H1 (cell line): ENCODE measurements around the gene ENTPD5. TPM values are rescaled to one million over a fixed set of nuclear protein-coding genes. Genes with fewer than 3 reads are reported as not detected.

ENCODE experiments used
- CTCF ChIA-PET: fragments of 300-600 bp; sonication (Branson Sonifier 250); formaldehyde crosslinking; loops from one replicate; lab custom pipeline; 2021; ENCODE audit not compliant: partially characterized antibody; lab: Charles Lee
- POLR2A ChIA-PET: fragments of 300-600 bp; sonication (Branson Sonifier 250); formaldehyde crosslinking; loops from one replicate; lab custom pipeline; 2021; ENCODE audit warnings: inconsistent platforms; ENCODE audit not compliant: partially characterized antibody; lab: Charles Lee
- DNase-seq, 2 experiments: peaks; one replicate each; pipeline versions ENCODE4 v3.0.0 to v3.0.0-alpha.2; 2010 to 2022; ENCODE audit warnings: low spot score in 2 of 2, low read depth in 1 of 2, mixed read lengths in 1 of 2
- FAIRE-seq: peaks from 2 replicates; lab custom pipeline; 2011; peaks lifted over from hg19 to GRCh38; lab: Jason Lieb, UNC
- H2AFZ ChIP-seq: 2 replicates; pipeline ENCODE4 v1.8.1; 2012; ENCODE audit warnings: low read length, inconsistent platforms
- H2AK5ac ChIP-seq: 2 replicates; pipeline ENCODE4 v1.6.1; 2013; ENCODE audit warnings: low read depth, low read length
- H2BK120ac ChIP-seq: replicated peaks from 2 replicates; pipeline ENCODE3; 2013; ENCODE audit warnings: low read depth, low read length, inconsistent platforms
- H2BK12ac ChIP-seq: 2 replicates; pipeline ENCODE4 v1.6.1; 2013; ENCODE audit warnings: low read depth, low read length
- H2BK15ac ChIP-seq: 2 replicates; pipeline ENCODE4 v1.6.1; 2013; ENCODE audit warnings: low read length
- H2BK20ac ChIP-seq: 2 replicates; pipeline ENCODE4 v1.6.1; 2013; ENCODE audit warnings: low read length
- H2BK5ac ChIP-seq: 2 replicates; pipeline ENCODE4 v1.6.1; 2013; ENCODE audit warnings: low read depth, low read length
- H3K14ac ChIP-seq: 2 replicates; pipeline ENCODE4 v1.6.1; 2013; ENCODE audit warnings: inconsistent platforms; ENCODE audit not compliant: insufficient read length
- H3K18ac ChIP-seq: 2 replicates; pipeline ENCODE4 v1.6.1; 2013; ENCODE audit warnings: low read length; ENCODE audit errors: extremely low read depth
- H3K23ac ChIP-seq: 2 replicates; pipeline ENCODE4 v1.6.1; 2013; ENCODE audit warnings: inconsistent platforms; ENCODE audit not compliant: insufficient read length
- H3K23me2 ChIP-seq: 2 replicates; pipeline ENCODE4 v1.6.1; 2013; ENCODE audit warnings: low read depth, low read length
- H3K27ac ChIP-seq: 2 replicates; pipeline ENCODE4 v1.6.1; 2011; ENCODE audit warnings: low read depth, low read length, inconsistent platforms
- H3K27me3 ChIP-seq, 4 experiments: replicated peaks in 1 of 4; 1 replicate in 1 of 4; 2 replicates in 3 of 4; pipeline versions ENCODE4 v1.6.1 to v1.8.1; 2011 to 2013; ENCODE audit warnings: low read length in 3 of 4, mild to moderate bottlenecking in 3 of 4, inconsistent platforms in 2 of 4, mixed read lengths in 2 of 4, moderate library complexity in 1 of 4; ENCODE audit not compliant: control insufficient read depth in 3 of 4, insufficient read depth in 3 of 4; ENCODE audit errors: extremely low read depth in 1 of 4
- H3K36me3 ChIP-seq, 4 experiments: 2 replicates each; pipeline versions ENCODE4 v1.6.1 to v1.8.1; 2011 to 2013; ENCODE audit warnings: mild to moderate bottlenecking in 4 of 4, low read length in 3 of 4, moderate library complexity in 2 of 4, control low read depth in 1 of 4, inconsistent platforms in 1 of 4; ENCODE audit not compliant: insufficient read depth in 4 of 4, control insufficient read depth in 2 of 4
- H3K4ac ChIP-seq: replicated peaks from 2 replicates; pipeline ENCODE3; 2013; ENCODE audit warnings: low read length, low read depth, mixed read lengths, inconsistent platforms; ENCODE audit not compliant: insufficient read length
- H3K4me1 ChIP-seq, 4 experiments: replicated peaks in 1 of 4; 1 replicate in 1 of 4; 2 replicates in 3 of 4; pipeline versions ENCODE4 v1.6.1 to v1.8.1; 2011 to 2013; ENCODE audit warnings: low read length in 3 of 4, inconsistent platforms in 2 of 4, mixed read lengths in 1 of 4; ENCODE audit not compliant: insufficient read depth in 4 of 4, control insufficient read depth in 3 of 4
- H3K4me2 ChIP-seq, 2 experiments: 2 replicates each; pipeline versions ENCODE4 v1.6.1 to v1.8.1; 2011 to 2013; ENCODE audit warnings: low read depth in 2 of 2, low read length in 2 of 2, control low read depth in 1 of 2, inconsistent platforms in 1 of 2, mild to moderate bottlenecking in 1 of 2; ENCODE audit not compliant: insufficient read depth in 1 of 2
- H3K4me3 ChIP-seq, 4 experiments: fragments of 200-600, 300-600 bp in 1 of 4; sonication (generic), shearing (Covaris generic), sonication (Bioruptor Twin) in 1 of 4; 2 replicates each; pipeline versions ENCODE4 v1.5.1 to v1.8.1; 2011 to 2016; ENCODE audit warnings: low read length in 4 of 4, low read depth in 3 of 4, control low read depth in 2 of 4, inconsistent platforms in 2 of 4, mild to moderate bottlenecking in 2 of 4, mixed read lengths in 1 of 4, moderate library complexity in 1 of 4; ENCODE audit not compliant: insufficient read depth in 2 of 4; ENCODE audit errors: extremely low read depth in 1 of 4
- H3K56ac ChIP-seq: replicated peaks from 2 replicates; pipeline ENCODE3; 2013; ENCODE audit warnings: low read depth, mild to moderate bottlenecking, mixed read lengths, low read length, inconsistent platforms; ENCODE audit not compliant: insufficient read length
- H3K79me1 ChIP-seq: 2 replicates; pipeline ENCODE4 v1.6.1; 2013; ENCODE audit warnings: low read depth, low read length, control low read depth
- H3K79me2 ChIP-seq, 2 experiments: 2 replicates each; pipeline versions ENCODE4 v1.6.1 to v1.8.1; 2012 to 2013; ENCODE audit warnings: low read length in 2 of 2, mild to moderate bottlenecking in 2 of 2, inconsistent platforms in 1 of 2; ENCODE audit not compliant: insufficient read depth in 2 of 2, control insufficient read depth in 1 of 2
- H3K9ac ChIP-seq, 4 experiments: replicated peaks in 1 of 4; 1 replicate in 1 of 4; 2 replicates in 3 of 4; pipeline versions ENCODE4 v1.6.1 to v1.8.1; 2011 to 2013; ENCODE audit warnings: low read depth in 3 of 4, low read length in 3 of 4, control low read depth in 2 of 4, mild to moderate bottlenecking in 2 of 4, moderate library complexity in 2 of 4, inconsistent platforms in 1 of 4; ENCODE audit errors: extremely low read depth in 1 of 4
- H3K9me3 ChIP-seq, 2 experiments: 2 replicates each; pipeline versions ENCODE4 v1.6.1 to v1.8.1; 2012 to 2013; ENCODE audit warnings: mild to moderate bottlenecking in 2 of 2, moderate library complexity in 2 of 2, control low read depth in 1 of 2, inconsistent platforms in 1 of 2, low read depth in 1 of 2, low read length in 1 of 2, mixed read lengths in 1 of 2; ENCODE audit not compliant: insufficient read depth in 2 of 2
- H4K20me1 ChIP-seq, 2 experiments: replicated peaks in 1 of 2; 2 replicates each; pipeline versions ENCODE3 to v1.8.1; 2011 to 2013; ENCODE audit warnings: inconsistent platforms in 2 of 2, low read length in 2 of 2, mild to moderate bottlenecking in 1 of 2; ENCODE audit not compliant: insufficient read depth in 2 of 2, control insufficient read depth in 1 of 2
- H4K5ac ChIP-seq: 2 replicates; pipeline ENCODE4 v1.6.1; 2013; ENCODE audit warnings: low read length, low read depth, mixed read lengths, inconsistent platforms; ENCODE audit not compliant: insufficient read length
- H4K8ac ChIP-seq: 2 replicates; pipeline ENCODE4 v1.8.0; 2013; ENCODE audit warnings: mild to moderate bottlenecking, moderate library complexity, low read length, inconsistent platforms; ENCODE audit not compliant: insufficient read depth; ENCODE audit errors: extremely low read depth
- H4K91ac ChIP-seq: replicated peaks from 2 replicates; pipeline ENCODE3; 2013; ENCODE audit warnings: low read length, mixed read lengths, inconsistent platforms; ENCODE audit not compliant: insufficient read length
- ASH2L ChIP-seq: fragments of 200-600, 300-600 bp; sonication (generic); IDR thresholded peaks from one replicate; pipeline ENCODE4 v1.7.1; 2017; ENCODE audit warnings: low read length
- CBX5 ChIP-seq: fragments of 300-800, 300-1000 bp; sonication (generic); IDR thresholded peaks from 2 replicates; pipeline ENCODE4 v1.7.1; 2016; ENCODE audit warnings: antibody characterized with exemption, low read length, low read depth
- CEBPB ChIP-seq: IDR thresholded peaks from 2 replicates; pipeline ENCODE4 v1.6.1; 2012; ENCODE audit warnings: low read depth, low read length
- CREB1 ChIP-seq: IDR thresholded peaks from 2 replicates; pipeline ENCODE4 v1.6.1; 2012; ENCODE audit warnings: inconsistent platforms
- CTCF ChIP-seq, 3 experiments: IDR thresholded peaks; 1 replicate in 2 of 3; 2 replicates in 1 of 3; pipeline versions ENCODE4 v1.5.1 to v1.6.1; 2011; ENCODE audit warnings: low read length in 3 of 3, mild to moderate bottlenecking in 3 of 3, inconsistent platforms in 2 of 3, low read depth in 1 of 3, moderate library complexity in 1 of 3; ENCODE audit not compliant: insufficient read depth in 1 of 3; ENCODE audit errors: control extremely low read depth in 1 of 3
- EGR1 ChIP-seq: IDR thresholded peaks from 2 replicates; pipeline ENCODE4 v1.6.1; 2011; ENCODE audit warnings: low read depth, low read length, borderline replicate concordance
- POLR2AphosphoS5 ChIP-seq: IDR thresholded peaks from 2 replicates; pipeline ENCODE4 v1.6.1; 2011; ENCODE audit warnings: low read depth, low read length
- SIN3A ChIP-seq, 2 experiments: IDR thresholded peaks in 1 of 2; conservative IDR thresholded peaks in 1 of 2; 2 replicates each; pipeline ENCODE4 v1.6.1; 2011 to 2012; ENCODE audit warnings: low read length in 2 of 2, improper control_type of control experiment in 1 of 2, low read depth in 1 of 2, mild to moderate bottlenecking in 1 of 2
- SIX5 ChIP-seq: IDR thresholded peaks from 2 replicates; pipeline ENCODE4 v1.6.1; 2011; ENCODE audit warnings: mild to moderate bottlenecking, low read depth, low read length
- TAF7 ChIP-seq: optimal IDR thresholded peaks from 2 replicates; pipeline ENCODE3; 2011; ENCODE audit warnings: low read depth, mild to moderate bottlenecking, inconsistent platforms, low read length, moderate library complexity, borderline replicate concordance
- TCF12 ChIP-seq: IDR thresholded peaks from 2 replicates; pipeline ENCODE4 v1.6.1; 2011; ENCODE audit warnings: low read depth, mild to moderate bottlenecking, low read length
- WGBS, 2 experiments: shearing (Covaris generic) in 1 of 2; methylation state at CpG; one replicate each; pipeline versions ENCODE4 v1.1.6 to v1.1.7; 2013 to 2015; ENCODE audit warnings: low lambda C conversion rate in 2 of 2, mixed read lengths in 2 of 2, inconsistent platforms in 1 of 2, low coverage in 1 of 2, missing lambda C conversion rate in 1 of 2; ENCODE audit not compliant: insufficient replicate concordance in 2 of 2, insufficient coverage in 1 of 2, insufficient read length in 1 of 2; ENCODE audit errors: extremely low coverage in 1 of 2, missing lambda C conversion rate in 1 of 2; 5-methylcytosine and 5-hydroxymethylcytosine counted together
- polyA plus RNA-seq, 7 experiments: library from polyadenylated mRNA; depleted of rRNA in 3 of 7; stranded (reverse) in 5 of 7; unstranded in 2 of 7; fragments of >200 nt in 5 of 7; fragments of 200-250 nt in 2 of 7; gene quantifications; 1 replicate in 5 of 7; 2 replicates in 1 of 7; 4 replicates in 1 of 7; pipeline versions ENCODE4 v1.2.1 to v1.2.3, GENCODE V29; 2011 to 2013; ENCODE audit warnings: missing spikeins in 2 of 7, mixed read lengths in 2 of 7
- total RNA-seq: library from RNA; stranded (reverse); fragmentation: NEBNext Ultra II Directional; extraction: Animal tissue kit (Norgen Biotek cat#: 25700); gene quantifications from 2 replicates; pipeline ENCODE4 v1.2.1, GENCODE V29; 2021

Gene ENTPD5
- total and polyA plus RNA-seq, 2 of the 8 experiments (the other 6 are each of a cell fraction or from before 2014, with no cell fraction given), result 5.0 to 6.5 TPM

GRCh38 chr14:73997944-73998447 lies 21.1 kb downstream of the ENTPD5 start:
- H3K27ac ChIP-seq, result no peak overlapping the region

More at GRCh38 chr14:73997944-73998447, 21.1 kb downstream of the ENTPD5 start:
- 93% methylated on average over 7 of the region's 7 CpGs; no CpG with 5 or more reads in 1 of the 2 experiments for WGBS, 2 experiments
- Histone ChIP-seq H3K36me3 (no peaks in the 10 kb centered on the region), H2BK15ac (no peak overlapping the region), H3K56ac (no peak overlapping the region), H3K79me2 (no peaks in the 10 kb centered on the region), H3K4me1 (no peaks in the 10 kb centered on the region), H2AK5ac (no peak overlapping the region), H2BK120ac (no peak overlapping the region), H4K20me1 (no peaks in the 10 kb centered on the region), H3K9me3 (no peaks in the 10 kb centered on the region), H4K91ac (no peak overlapping the region), H3K14ac (no peak overlapping the region), H3K4ac (no peak overlapping the region), H3K23ac (no peak overlapping the region), H2BK20ac (no peak overlapping the region), H2BK12ac (no peak overlapping the region), H3K9ac (no peak overlapping the region), H4K5ac (no peak overlapping the region), H3K18ac (no peak overlapping the region), H2BK5ac (no peak overlapping the region), H3K23me2 (no peaks in the 10 kb centered on the region), H3K27me3 (no peaks in the 10 kb centered on the region), H3K4me3 (no peak overlapping the region), H2AFZ (no peak overlapping the region), H3K79me1 (no peaks in the 10 kb centered on the region), H4K8ac (no peak overlapping the region), H3K4me2 (no peak overlapping the region)
- DNase-seq (no peak), FAIRE-seq (no peak)
- ChIA-PET POLR2A (no interaction called here), CTCF (no interaction called here)
- TF ChIP-seq TAF7, result no peak
- no peak for TF ChIP-seq SIN3A (conservative IDR thresholded peaks at IDR 0.05 in 1 of 2, IDR thresholded peaks at IDR 0.05 in 1 of 2; ENCODE audit: low read depth in 1 of 2, low read length in 2 of 2)
- no peak for TF ChIP-seq POLR2AphosphoS5
- no peak for TF ChIP-seq EGR1
- no peak for TF ChIP-seq CTCF (IDR thresholded peaks at IDR 0.05; ENCODE audit: control extremely low read depth in 1 of 3, insufficient read depth in 1 of 3, low read depth in 1 of 3, low read length in 3 of 3)
- TF ChIP-seq CREB1, result no peak
- no peak for TF ChIP-seq ASH2L
- no peak for TF ChIP-seq SIX5
- TF ChIP-seq CBX5, result no peak
- no peak for TF ChIP-seq CEBPB
- no peak for TF ChIP-seq TCF12
